T-cell (primary cell): ENCODE results near the gene A2ML1. TPM values are rescaled to one million over a fixed set of nuclear protein-coding genes. Genes with fewer than 3 reads are reported as not detected.
A peak's percentile ranks its signal among the peaks of the same experiment; 100 is the strongest.
"Not testable (repeated sequence)": the region's sequence is repeated elsewhere in the genome, so short reads cannot be mapped to it uniquely, and the experiment has no call there.

Experiments
- ATAC-seq, 4 experiments: fragments of 200-7000 bp in 3 of 4; fragments of 150-1000 bp in 1 of 4; cut with Tn5 transposase; replicated peaks in 1 of 4; 1 replicate in 3 of 4; 2 replicates in 1 of 4; pipeline ENCODE4 v1.10.0; 2021; ENCODE audit warnings: moderate library complexity in 3 of 4, mild to moderate bottlenecking in 2 of 4, moderate number of reproducible peaks in 1 of 4
- CTCF ChIA-PET, 2 donors: fragments of 300-600 bp; sonication (Branson Sonifier 250); formaldehyde crosslinking; loops; one replicate each; lab custom pipeline; 2022; ENCODE audit warnings: antibody characterized with exemption in 2 of 2; lab: Charles Lee
- POLR2A ChIA-PET, 2 donors: fragments of 300-600 bp; sonication (Branson Sonifier 250); formaldehyde crosslinking; loops; one replicate each; lab custom pipeline; 2022; ENCODE audit warnings: antibody characterized with exemption in 2 of 2; lab: Charles Lee
- DNase-seq, 35 experiments: peaks; one replicate each; pipeline versions ENCODE4 v3.0.0 to v3.0.0-alpha.2; 2013 to 2023
- H3K27ac ChIP-seq: one replicate; pipeline ENCODE4 v1.5.1; 2013; ENCODE audit warnings: low read length
- H3K27me3 ChIP-seq, 2 experiments: replicated peaks in 1 of 2; 1 replicate in 1 of 2; 2 replicates in 1 of 2; pipeline versions ENCODE4 v1.6.1 to v1.7.0; 2013; ENCODE audit warnings: low read length in 1 of 2, mixed read lengths in 1 of 2; ENCODE audit not compliant: control insufficient read depth in 2 of 2, insufficient read depth in 2 of 2; ENCODE audit errors: extremely low read depth in 1 of 2
- H3K36me3 ChIP-seq, 2 donors: 1 replicate in 1 of 2; 2 replicates in 1 of 2; pipeline versions ENCODE4 v1.6.1 to v1.7.0; 2013; ENCODE audit warnings: low read length in 1 of 2; ENCODE audit not compliant: control insufficient read depth in 2 of 2, insufficient read depth in 1 of 2; ENCODE audit errors: extremely low read depth in 1 of 2
- H3K4me1 ChIP-seq, 2 experiments: 1 replicate in 1 of 2; 2 replicates in 1 of 2; pipeline versions ENCODE4 v1.6.1 to v1.7.0; 2013; ENCODE audit warnings: low read length in 2 of 2, mixed read lengths in 1 of 2; ENCODE audit not compliant: insufficient read depth in 2 of 2, control insufficient read depth in 1 of 2; ENCODE audit errors: extremely low read depth in 1 of 2
- H3K4me3 ChIP-seq, 2 donors: 1 replicate in 1 of 2; 2 replicates in 1 of 2; pipeline versions ENCODE4 v1.5.1 to v1.7.0; 2013; ENCODE audit warnings: mild to moderate bottlenecking in 2 of 2, low read length in 1 of 2, moderate library complexity in 1 of 2; ENCODE audit not compliant: control insufficient read depth in 1 of 2; ENCODE audit errors: extremely low read depth in 1 of 2
- H3K9me3 ChIP-seq: 2 replicates; pipeline ENCODE4 v1.7.0; 2013
- H3K27ac Mint-ChIP-seq, 2 donors: one replicate each; pipeline ENCODE4 v1.8.0; 2020 to 2021; ENCODE audit warnings: mild to moderate bottlenecking in 2 of 2, mixed read lengths in 2 of 2
- H3K27me3 Mint-ChIP-seq, 2 donors: one replicate each; pipeline ENCODE4 v1.8.0; 2021 to 2022; ENCODE audit warnings: mixed read lengths in 2 of 2
- H3K36me3 Mint-ChIP-seq: one replicate; pipeline ENCODE4 v1.8.0; 2021; ENCODE audit warnings: mixed read lengths
- H3K4me1 Mint-ChIP-seq, 3 donors: one replicate each; pipeline ENCODE4 v1.8.0; 2020 to 2022; ENCODE audit warnings: mixed read lengths in 3 of 3, mild to moderate bottlenecking in 1 of 3
- H3K4me3 Mint-ChIP-seq, 3 donors: one replicate each; pipeline ENCODE4 v1.8.0; 2020 to 2022; ENCODE audit warnings: mild to moderate bottlenecking in 3 of 3, mixed read lengths in 3 of 3, moderate library complexity in 3 of 3
- H3K9me3 Mint-ChIP-seq, 3 donors: one replicate each; pipeline ENCODE4 v1.8.0; 2020 to 2022; ENCODE audit warnings: mixed read lengths in 3 of 3
- WGBS: methylation state at CpG from one replicate; pipeline ENCODE4 v1.1.5; 2013; ENCODE audit warnings: missing lambda C conversion rate; ENCODE audit not compliant: insufficient coverage; 5-methylcytosine and 5-hydroxymethylcytosine counted together
- total RNA-seq, 35 experiments: library from RNA in 6 of 35; stranded (reverse) in 6 of 35; fragments of 120-200 nt in 1 of 35; gene quantifications; one replicate each; pipeline versions ENCODE4 v1.2.1 to v1.2.4 and lab custom pipeline; 2013 to 2026

Gene A2ML1
- total RNA-seq, 5 donors from 2014 or later (not counting 1 experiment from before 2014, with no cell fraction given) = not detected

- H3K4me1 ChIP-seq = peaks cover 13 to 18% of the 10 kb centered on the region in 2 experiments
- Mint-ChIP-seq H3K36me3 (no peaks in the 10 kb centered on the region), H3K4me1 (peaks cover 15 to 17% (median 17%) of the 10 kb centered on the region in 3 donors), H3K4me3 (no peak overlapping the region), H3K27ac (peak overlapping the region in 1 of 2 donors; percentile 16), H3K27me3 (no peaks in the 10 kb centered on the region), H3K9me3 (no peaks in the 10 kb centered on the region)
- no CpG with 5 or more reads among the region's 3 CpGs for WGBS
- H3K9me3 ChIP-seq = no peaks in the 10 kb centered on the region
- no peak overlapping the region for H3K4me3 ChIP-seq
- CTCF ChIA-PET = interaction anchor here (0.9 to 1.3 kb wide), 6 partner anchors 37 to 138 kb away, joined by 3 to 7 read pairs (median 3); partner anchors contain the start of gene M6PR (in 1 of the 2)
- no peaks in the 10 kb centered on the region for H3K36me3 ChIP-seq
- no peak for ATAC-seq
- H3K27ac ChIP-seq = no peak overlapping the region
- DNase-seq = no peak
- POLR2A ChIA-PET = interaction anchor here (0.5 to 0.6 kb wide), 2 partner anchors 975 to 1299 kb away, joined by 3 to 7 read pairs; no protein-coding TSS in a partner anchor
- H3K27me3 ChIP-seq = peaks cover 0 to 3% of the 10 kb centered on the region in 2 experiments
These were observed 89.3 kb downstream of the A2ML1 start for GRCh38 chr12:8911606-8912268.

- ATAC-seq (no peak), DNase-seq (peak in 8 of 35 experiments; percentile 2 to 46 (median 11))
- WGBS = 50% methylated on average over 5 of the region's 9 CpGs
- Mint-ChIP-seq H3K4me3 (peak overlapping the region in 2 of 3 donors; percentile 37 to 81), H3K27me3 (no peaks in the 10 kb centered on the region), H3K27ac (peak overlapping the region; percentile 93), H3K4me1 (peaks cover 15 to 17% (median 17%) of the 10 kb centered on the region in 3 donors), H3K9me3 (no peaks in the 10 kb centered on the region), H3K36me3 (peaks cover 3% of the 10 kb centered on the region)
- Histone ChIP-seq H3K36me3 (no peaks in the 10 kb centered on the region), H3K4me1 (peaks cover 13 to 21% of the 10 kb centered on the region in 2 experiments), H3K9me3 (no peaks in the 10 kb centered on the region), H3K27ac (peak overlapping the region; percentile 92), H3K27me3 (no peaks in the 10 kb centered on the region), H3K4me3 (no peak overlapping the region)
- CTCF ChIA-PET = interaction anchor here (0.5 to 1.3 kb wide), 9 partner anchors 9 to 137 kb away, joined by 3 to 8 read pairs (median 3); partner anchors contain the start of gene M6PR (in 1 of the 2)
- POLR2A ChIA-PET = interaction anchor here in 1 of 2 donors (0.6 to 0.7 kb wide), 3 partner anchors 14 to 218 kb away, joined by 3 to 4 read pairs (median 3); no protein-coding TSS in a partner anchor
These were observed 90.5 kb downstream of the A2ML1 start for GRCh38 chr12:8912914-8913313.

- no peaks in the 10 kb centered on the region for H3K27me3 ChIP-seq
- ChIA-PET POLR2A (interaction anchor here in 1 of 2 donors (0.6 kb wide), 1 partner anchor 135 kb away, joined by 3 read pairs; no protein-coding TSS in a partner anchor), CTCF (interaction anchor here in 1 of 2 donors (0.6 to 3.4 kb wide), 5 partner anchors 8 to 697 kb away, joined by 3 to 22 read pairs (median 5); partner anchors contain the start of gene M6PR)
- H3K4me1 ChIP-seq = peaks cover 13 to 21% of the 10 kb centered on the region in 2 experiments
- H3K4me3 Mint-ChIP-seq = peak overlapping the region in 2 of 3 donors; percentile 81 to 88
- ATAC-seq = no peak
- peak overlapping the region; percentile 93 for H3K27ac Mint-ChIP-seq
- WGBS = 57% methylated on average over 1 of the region's 6 CpGs
- H3K27me3 Mint-ChIP-seq = no peaks in the 10 kb centered on the region
- no peaks in the 10 kb centered on the region for H3K9me3 ChIP-seq
- peaks cover 15 to 17% (median 17%) of the 10 kb centered on the region in 3 donors for H3K4me1 Mint-ChIP-seq
- peak overlapping the region; percentile 92 for H3K27ac ChIP-seq
- H3K4me3 ChIP-seq = peak overlapping the region in 1 of 2 donors; percentile 64
- peaks cover 0 to 5% of the 10 kb centered on the region in 2 donors for H3K36me3 ChIP-seq
- H3K36me3 Mint-ChIP-seq = peaks cover 6% of the 10 kb centered on the region
- no peaks in the 10 kb centered on the region for H3K9me3 Mint-ChIP-seq
- peak in 1 of 35 experiments; percentile 23 for DNase-seq
These were observed 91.2 kb downstream of the A2ML1 start for GRCh38 chr12:8913702-8914032.

- H3K4me1 Mint-ChIP-seq = peaks cover 15 to 17% (median 17%) of the 10 kb centered on the region in 3 donors
- peak within 1 kb of the TSS; percentile 93 for H3K27ac Mint-ChIP-seq
- H3K4me1 ChIP-seq = peaks cover 13 to 21% of the 10 kb centered on the region in 2 experiments
- H3K36me3 Mint-ChIP-seq, H3K27me3 Mint-ChIP-seq, H3K27me3 ChIP-seq, H3K36me3 ChIP-seq, H3K9me3 ChIP-seq, H3K9me3 Mint-ChIP-seq: not testable (repeated sequence)
- H3K27ac ChIP-seq = peak within 1 kb of the TSS; percentile 92
- WGBS = 4% methylated on average over 2 of the region's 57 CpGs
- CTCF ChIA-PET = interaction anchor here in 1 of 2 donors (0.6 to 3.4 kb wide), 6 partner anchors 8 to 697 kb away, joined by 3 to 22 read pairs (median 5); partner anchors contain the start of gene M6PR
- POLR2A ChIA-PET = interaction anchor here in 1 of 2 donors (0.6 kb wide), 1 partner anchor 83 kb away, joined by 3 read pairs; no protein-coding TSS in a partner anchor
- H3K4me3 ChIP-seq = peak within 1 kb of the TSS; percentile 64 to 94
- peak; percentile 74 to 77 (median 76) for ATAC-seq
- H3K4me3 Mint-ChIP-seq = peak within 1 kb of the TSS in 2 of 3 donors; percentile 81 to 88
- DNase-seq = peak; percentile 49 to 91 (median 70)
These were observed 91.8 kb downstream of the A2ML1 start, which contains the start of gene PHC1 for GRCh38 chr12:8914033-8914715. TSS of gene PHC1 (plus strand) at chr12:8914509. CDS start at chr12:8917678, 3,169 bp downstream.

- Histone ChIP-seq H3K36me3 (peaks cover 0 to 14% of the 10 kb centered on the region in 2 donors), H3K4me1 (peaks cover 13 to 21% of the 10 kb centered on the region in 2 experiments), H3K9me3 (no peaks in the 10 kb centered on the region), H3K27me3 (no peaks in the 10 kb centered on the region), H3K4me3 (peak overlapping the region; percentile 55 to 94), H3K27ac (peak overlapping the region; percentile 15)
- no peaks in the 10 kb centered on the region for H3K9me3 Mint-ChIP-seq
- 3% methylated on average over 27 of the region's 35 CpGs for WGBS
- DNase-seq (peak; percentile 13 to 72 (median 43)), ATAC-seq (peak; percentile 82 to 88 (median 87))
- peaks cover 10% of the 10 kb centered on the region for H3K36me3 Mint-ChIP-seq
- CTCF ChIA-PET = interaction anchor here in 1 of 2 donors (0.6 to 3.4 kb wide), 4 partner anchors 24 to 157 kb away, joined by 3 to 22 read pairs (median 6); partner anchors contain the start of gene M6PR
- peaks cover 15 to 17% (median 17%) of the 10 kb centered on the region in 3 donors for H3K4me1 Mint-ChIP-seq
- no peak overlapping the region for H3K4me3 Mint-ChIP-seq
- no peaks in the 10 kb centered on the region for H3K27me3 Mint-ChIP-seq
- no peak overlapping the region for H3K27ac Mint-ChIP-seq
- POLR2A ChIA-PET = interaction anchor here in 1 of 2 donors (0.6 kb wide), 1 partner anchor 83 kb away, joined by 3 read pairs; no protein-coding TSS in a partner anchor
These were observed 92.5 kb downstream of the A2ML1 start for GRCh38 chr12:8914716-8915526.
